ENCODE measurements around the gene LSM14A.

LSM14A gene

GRCh38 chr19:34259367-34260095, 87.2 kb downstream of the LSM14A start:
- no peak for DNase-seq

GRCh38 chr19:34260771-34261173, 88.5 kb downstream of the LSM14A start:
- peak; percentile 14 for DNase-seq

- no peak for DNase-seq
These were observed 89.2 kb downstream of the LSM14A start for GRCh38 chr19:34261334-34262109.

GRCh38 chr19:34263745-34264237, 91.5 kb downstream of the LSM14A start:
- no peak for DNase-seq

GRCh38 chr19:34265221-34265650, 92.9 kb downstream of the LSM14A start:
- DNase-seq = no peak

- no peak for DNase-seq
These were observed 96.8 kb downstream of the LSM14A start for GRCh38 chr19:34269081-34269480.

GRCh38 chr19:34269489-34269888, 97.2 kb downstream of the LSM14A start:
- DNase-seq = no peak

GRCh38 chr19:34269968-34270621, 97.8 kb downstream of the LSM14A start:
- DNase-seq = peak; percentile 84

- DNase-seq = no peak
These were observed 100.8 kb downstream of the LSM14A start for GRCh38 chr19:34273121-34273520.

GRCh38 chr19:34274284-34274826, 102.1 kb downstream of the LSM14A start:
- DNase-seq = no peak

GRCh38 chr19:34274827-34275625, 102.7 kb downstream of the LSM14A start:
- DNase-seq = peak; percentile 29

- no peak for DNase-seq
These were observed 103.4 kb downstream of the LSM14A start for GRCh38 chr19:34275705-34276104.

- no peak for DNase-seq
These were observed 104.3 kb downstream of the LSM14A start for GRCh38 chr19:34276614-34277013.

GRCh38 chr19:34277244-34277643, 104.9 kb downstream of the LSM14A start:
- DNase-seq = no peak

GRCh38 chr19:34278783-34279182, 106.5 kb downstream of the LSM14A start:
- no peak for DNase-seq

Measured in kidney glomerular epithelial cell (primary cell).